Measurements from ENCODE around the gene CADM4.

DNA sequence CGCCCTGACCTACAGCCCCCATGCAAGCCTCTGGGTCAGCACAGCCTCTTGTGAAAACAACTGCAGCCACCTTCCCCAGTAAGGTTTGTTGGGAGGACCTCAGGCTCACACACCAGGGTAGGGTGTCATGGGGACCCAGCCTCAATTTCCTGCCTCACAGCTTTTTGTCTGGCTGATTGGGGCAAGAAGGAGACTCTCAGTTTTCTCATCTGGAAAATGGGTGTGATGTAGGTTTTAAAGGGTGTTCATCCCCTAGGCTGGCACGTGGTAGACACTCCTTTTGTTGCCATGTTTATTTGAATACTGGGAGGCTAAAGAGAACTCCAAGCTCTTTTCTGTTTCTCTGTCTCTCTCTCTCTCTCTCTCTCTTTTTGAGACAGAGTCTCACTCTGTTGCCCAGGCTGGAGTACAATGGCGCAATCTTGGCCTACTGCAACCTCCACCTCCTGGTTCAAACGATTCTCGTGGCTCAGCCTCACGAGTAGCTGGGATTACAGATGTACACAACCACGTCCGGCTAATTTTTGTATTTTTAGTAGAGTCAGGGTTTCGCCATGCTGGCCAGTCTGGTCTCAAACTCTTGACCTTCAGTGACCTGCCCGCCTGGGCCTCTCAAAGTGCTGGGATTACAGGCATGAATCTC, 48.5 kb upstream of the CADM4 start:
- TF ChIP-seq CTCF (IDR thresholded peaks at IDR 0.05 in 2 of 3, conservative IDR thresholded peaks at IDR 0.05 in 1 of 3; ENCODE audit: control insufficient read depth in 2 of 3, extremely low read depth in 1 of 3, insufficient read depth in 1 of 3, low read depth in 3 of 3, low read length in 3 of 3) (no peak), GATAD2B (conservative IDR thresholded peaks at IDR 0.05; ENCODE audit: low read depth) (no peak), BHLHE40 (IDR thresholded peaks at IDR 0.05; ENCODE audit: borderline replicate concordance in 1 of 2, low read depth in 2 of 2, low read length in 1 of 2) (no peak), ZNF384 (IDR thresholded peaks at IDR 0.05; ENCODE audit: borderline replicate concordance, low read depth, low read length) (no peak), MYB (IDR thresholded peaks at IDR 0.05; ENCODE audit: borderline replicate concordance, low read depth, low read length) (no peak), CREB1 (IDR thresholded peaks at IDR 0.05; ENCODE audit: low read depth) (no peak), CHD1 (IDR thresholded peaks at IDR 0.05; ENCODE audit: low read depth, low read length) (no peak), ESRRA (IDR thresholded peaks at IDR 0.05; ENCODE audit: low read length) (no peak), USF2 (IDR thresholded peaks at IDR 0.05; ENCODE audit: borderline replicate concordance, low read depth, low read length) (no peak), EP300 (IDR thresholded peaks at IDR 0.05; ENCODE audit: borderline replicate concordance in 1 of 2, control insufficient read depth in 1 of 2, low read depth in 2 of 2, low read length in 2 of 2) (no peak), TCF12 (IDR thresholded peaks at IDR 0.05; ENCODE audit: low read depth, low read length) (no peak), CBFB (IDR thresholded peaks at IDR 0.05; ENCODE audit: low read depth) (no peak), ZNF622 (IDR thresholded peaks at IDR 0.05) (no peak)
